Sigmoid colon (tissue), 4 donors: ENCODE measurements around the gene RPP38.

Experiments
- EP300 ChIP-seq, 4 donors: sonication (generic); formaldehyde crosslinking; IDR thresholded peaks; one replicate each; pipeline ENCODE4 v1.6.1; 2017; ENCODE audit warnings: antibody characterized with exemption in 4 of 4
- POLR2A ChIP-seq, 2 donors: fragments of 450-650 bp; IDR thresholded peaks; one replicate each; pipeline ENCODE4 v1.6.1; 2016; ENCODE audit warnings: antibody characterized with exemption in 2 of 2, mild to moderate bottlenecking in 2 of 2, moderate library complexity in 2 of 2
- POLR2AphosphoS5 ChIP-seq, 4 donors: sonication (generic); formaldehyde crosslinking; IDR thresholded peaks; one replicate each; pipeline ENCODE4 v1.6.1; 2017; ENCODE audit warnings: antibody characterized with exemption in 4 of 4
- TF ChIP-seq, protein P1 (sequence below), 4 experiments: fragments of 450-650 bp in 3 of 4; fragments of 200-600 bp in 1 of 4; IDR thresholded peaks; one replicate each; pipeline ENCODE4 v1.5.1; 2016 to 2019; ENCODE audit warnings: antibody characterized with exemption in 4 of 4, mild to moderate bottlenecking in 3 of 4, moderate library complexity in 2 of 4

DNA sequence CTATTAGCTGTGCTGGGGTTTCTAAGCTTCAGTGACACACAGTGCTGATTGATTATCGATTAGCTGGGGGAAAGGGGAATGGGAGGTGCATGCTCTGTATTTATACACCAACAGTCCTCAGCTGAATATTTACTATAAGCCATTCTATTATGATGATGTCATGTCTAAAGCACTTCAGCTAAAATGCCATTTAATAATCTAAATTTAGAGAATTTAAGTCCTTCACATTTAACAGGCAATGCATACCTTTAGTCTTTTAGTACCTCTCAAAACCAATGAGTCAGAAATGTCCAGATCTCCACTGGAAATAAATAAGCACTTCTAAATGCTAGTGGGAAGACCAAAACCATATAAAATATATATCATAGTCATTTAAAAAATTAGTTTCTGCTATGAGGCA lies 24.6 kb downstream of the RPP38 start:
- TF ChIP-seq EP300 (IDR thresholded peaks at IDR 0.05) = no peak
- TF ChIP-seq, protein P1, sequence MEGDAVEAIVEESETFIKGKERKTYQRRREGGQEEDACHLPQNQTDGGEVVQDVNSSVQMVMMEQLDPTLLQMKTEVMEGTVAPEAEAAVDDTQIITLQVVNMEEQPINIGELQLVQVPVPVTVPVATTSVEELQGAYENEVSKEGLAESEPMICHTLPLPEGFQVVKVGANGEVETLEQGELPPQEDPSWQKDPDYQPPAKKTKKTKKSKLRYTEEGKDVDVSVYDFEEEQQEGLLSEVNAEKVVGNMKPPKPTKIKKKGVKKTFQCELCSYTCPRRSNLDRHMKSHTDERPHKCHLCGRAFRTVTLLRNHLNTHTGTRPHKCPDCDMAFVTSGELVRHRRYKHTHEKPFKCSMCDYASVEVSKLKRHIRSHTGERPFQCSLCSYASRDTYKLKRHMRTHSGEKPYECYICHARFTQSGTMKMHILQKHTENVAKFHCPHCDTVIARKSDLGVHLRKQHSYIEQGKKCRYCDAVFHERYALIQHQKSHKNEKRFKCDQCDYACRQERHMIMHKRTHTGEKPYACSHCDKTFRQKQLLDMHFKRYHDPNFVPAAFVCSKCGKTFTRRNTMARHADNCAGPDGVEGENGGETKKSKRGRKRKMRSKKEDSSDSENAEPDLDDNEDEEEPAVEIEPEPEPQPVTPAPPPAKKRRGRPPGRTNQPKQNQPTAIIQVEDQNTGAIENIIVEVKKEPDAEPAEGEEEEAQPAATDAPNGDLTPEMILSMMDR (IDR thresholded peaks at IDR 0.05) = no peak
- no peak for TF ChIP-seq POLR2A (IDR thresholded peaks at IDR 0.05)
- no peak for TF ChIP-seq POLR2AphosphoS5 (IDR thresholded peaks at IDR 0.05)
